Esophagus squamous epithelium (tissue), 4 donors: ENCODE data around the gene GSTT2B.
"Not testable (repeated sequence)": the region's sequence is repeated elsewhere in the genome, so short reads cannot be mapped to it uniquely, and the experiment has no call there.

Experiments
- CTCF ChIP-seq, 6 experiments: fragments of 450-650 bp in 4 of 6; fragments of 200-600 bp in 2 of 6; sonication (generic) in 2 of 6; IDR thresholded peaks; one replicate each; pipeline ENCODE4 v1.5.1; 2016 to 2019; ENCODE audit warnings: antibody characterized with exemption in 6 of 6, mild to moderate bottlenecking in 4 of 6, moderate library complexity in 4 of 6
- POLR2A ChIP-seq, 4 donors: fragments of 450-650 bp; IDR thresholded peaks; one replicate each; pipeline ENCODE4 v1.6.1; 2017; ENCODE audit warnings: antibody characterized with exemption in 4 of 4, mild to moderate bottlenecking in 4 of 4, moderate library complexity in 3 of 4

DNA sequence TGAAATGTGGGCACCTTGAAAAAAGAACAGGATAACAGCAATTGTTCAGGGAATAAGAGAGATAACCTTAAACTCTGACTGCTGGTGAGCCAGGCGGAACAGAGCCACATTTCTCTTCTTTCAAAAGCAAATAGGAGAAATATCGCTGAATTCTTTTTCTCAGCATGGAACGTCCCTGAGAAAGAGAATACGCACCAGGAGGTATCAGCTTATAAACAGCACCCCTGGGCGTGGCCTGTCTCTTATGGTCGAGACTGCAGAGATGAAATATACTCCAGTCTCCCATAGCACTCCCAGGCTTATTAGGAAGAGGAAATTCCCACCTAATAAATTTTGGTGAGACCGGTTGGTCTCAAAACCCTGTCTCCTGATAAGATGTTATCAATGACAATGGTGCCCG lies 5.1 kb downstream of the GSTT2B start:
- not testable (repeated sequence) for TF ChIP-seq CTCF, POLR2A (IDR thresholded peaks at IDR 0.05)
